Measurements from ENCODE around the gene PNPLA1.

DNA sequence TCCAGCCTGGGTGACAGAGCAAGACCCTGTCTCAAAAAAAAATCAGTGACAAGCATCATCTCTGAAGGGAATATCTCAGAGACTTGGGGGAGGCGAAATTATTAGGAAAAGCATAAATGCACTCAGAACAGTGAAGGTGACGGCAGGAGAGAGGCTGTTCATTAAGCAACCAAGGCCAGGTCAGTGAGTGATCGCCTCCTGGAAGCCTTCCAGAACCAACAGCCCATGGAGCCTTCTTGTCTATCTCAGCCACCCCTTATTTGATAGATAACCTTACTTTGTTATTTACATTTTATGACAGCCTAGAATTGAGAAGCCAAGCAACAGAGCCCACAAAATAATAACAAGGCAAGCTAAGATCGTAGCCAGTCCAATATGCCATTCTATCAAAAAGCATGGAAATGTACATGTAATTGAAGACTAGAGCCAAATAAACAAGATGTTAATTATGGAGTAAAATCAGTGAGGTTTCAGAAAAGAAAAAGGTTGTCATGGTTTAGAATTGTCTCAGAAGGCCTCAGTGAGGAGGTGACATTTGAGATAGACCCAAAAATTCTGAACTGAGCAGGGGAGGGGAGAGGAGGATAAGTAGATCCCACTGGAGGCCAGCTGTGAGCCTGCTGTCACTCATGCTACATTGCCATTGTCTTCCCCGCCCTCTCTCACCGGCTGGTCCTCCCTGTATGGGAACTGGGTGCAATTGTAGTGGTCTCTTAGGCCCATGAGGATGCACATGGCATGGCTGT is 49.0 kb downstream of the PNPLA1 start:
- TF ChIP-seq, protein P1, sequence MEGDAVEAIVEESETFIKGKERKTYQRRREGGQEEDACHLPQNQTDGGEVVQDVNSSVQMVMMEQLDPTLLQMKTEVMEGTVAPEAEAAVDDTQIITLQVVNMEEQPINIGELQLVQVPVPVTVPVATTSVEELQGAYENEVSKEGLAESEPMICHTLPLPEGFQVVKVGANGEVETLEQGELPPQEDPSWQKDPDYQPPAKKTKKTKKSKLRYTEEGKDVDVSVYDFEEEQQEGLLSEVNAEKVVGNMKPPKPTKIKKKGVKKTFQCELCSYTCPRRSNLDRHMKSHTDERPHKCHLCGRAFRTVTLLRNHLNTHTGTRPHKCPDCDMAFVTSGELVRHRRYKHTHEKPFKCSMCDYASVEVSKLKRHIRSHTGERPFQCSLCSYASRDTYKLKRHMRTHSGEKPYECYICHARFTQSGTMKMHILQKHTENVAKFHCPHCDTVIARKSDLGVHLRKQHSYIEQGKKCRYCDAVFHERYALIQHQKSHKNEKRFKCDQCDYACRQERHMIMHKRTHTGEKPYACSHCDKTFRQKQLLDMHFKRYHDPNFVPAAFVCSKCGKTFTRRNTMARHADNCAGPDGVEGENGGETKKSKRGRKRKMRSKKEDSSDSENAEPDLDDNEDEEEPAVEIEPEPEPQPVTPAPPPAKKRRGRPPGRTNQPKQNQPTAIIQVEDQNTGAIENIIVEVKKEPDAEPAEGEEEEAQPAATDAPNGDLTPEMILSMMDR (tag by site-specific recombination; IDR thresholded peaks at IDR 0.05), result no peak
- no peak for TF ChIP-seq KLF10 (tag by site-specific recombination; IDR thresholded peaks at IDR 0.05)
- no peak for TF ChIP-seq WT1 (tag by site-specific recombination; IDR thresholded peaks at IDR 0.05)

All from HEK293 (cell line).